GM18511 (cell line): ENCODE measurements around the gene FMNL2.

Experiments
- ATAC-seq: cut with Tn5 transposase; IDR thresholded peaks from one replicate; pipeline ENCODE4 v1.9.1; 2021; ENCODE audit warnings: mild to moderate bottlenecking, moderate library complexity; ENCODE audit not compliant: unreplicated experiment

The FMNL2 gene

GRCh38 chr2:152337511-152337903, 2.5 kb downstream of the FMNL2 start:
- no peak for ATAC-seq

GRCh38 chr2:152339556-152340286, 4.7 kb downstream of the FMNL2 start:
- no peak for ATAC-seq

- ATAC-seq = no peak
These were observed 7.5 kb downstream of the FMNL2 start for GRCh38 chr2:152342259-152343046.

- no peak for ATAC-seq
These were observed 8.5 kb downstream of the FMNL2 start for GRCh38 chr2:152343426-152343825.

- ATAC-seq = no peak
These were observed 9.7 kb downstream of the FMNL2 start for GRCh38 chr2:152344579-152345195.

- no peak for ATAC-seq
These were observed 12.1 kb downstream of the FMNL2 start for GRCh38 chr2:152347076-152347475.

GRCh38 chr2:152348388-152348787, 13.4 kb downstream of the FMNL2 start:
- no peak for ATAC-seq

GRCh38 chr2:152349416-152349815, 14.4 kb downstream of the FMNL2 start:
- no peak for ATAC-seq

GRCh38 chr2:152350155-152350679, 15.2 kb downstream of the FMNL2 start:
- no peak for ATAC-seq

GRCh38 chr2:152352616-152353015, 17.6 kb downstream of the FMNL2 start:
- no peak for ATAC-seq

GRCh38 chr2:152353364-152353763, 18.4 kb downstream of the FMNL2 start:
- ATAC-seq = no peak

- ATAC-seq = no peak
These were observed 19.2 kb downstream of the FMNL2 start for GRCh38 chr2:152354069-152354755.

GRCh38 chr2:152354909-152355308, 19.9 kb downstream of the FMNL2 start:
- no peak for ATAC-seq

GRCh38 chr2:152355409-152355831, 20.4 kb downstream of the FMNL2 start:
- no peak for ATAC-seq

- ATAC-seq = peak; percentile 57
These were observed 24.8 kb downstream of the FMNL2 start for GRCh38 chr2:152359573-152360363.

- ATAC-seq = peak; percentile 57
These were observed 29.0 kb downstream of the FMNL2 start for GRCh38 chr2:152363936-152364335.

- peak; percentile 92 for ATAC-seq
These were observed 32.8 kb downstream of the FMNL2 start for GRCh38 chr2:152367547-152368390.

GRCh38 chr2:152369176-152369860, 34.3 kb downstream of the FMNL2 start:
- no peak for ATAC-seq

GRCh38 chr2:152370783-152371182, 35.8 kb downstream of the FMNL2 start:
- no peak for ATAC-seq
